HG03175 (cell line): ENCODE data around the gene PLA2G4E.

Experiments used
- ATAC-seq: cut with Tn5 transposase; IDR thresholded peaks from one replicate; pipeline ENCODE4 v1.9.1; 2021; ENCODE audit warnings: mild to moderate bottlenecking, moderate library complexity; ENCODE audit not compliant: unreplicated experiment

The PLA2G4E gene

DNA sequence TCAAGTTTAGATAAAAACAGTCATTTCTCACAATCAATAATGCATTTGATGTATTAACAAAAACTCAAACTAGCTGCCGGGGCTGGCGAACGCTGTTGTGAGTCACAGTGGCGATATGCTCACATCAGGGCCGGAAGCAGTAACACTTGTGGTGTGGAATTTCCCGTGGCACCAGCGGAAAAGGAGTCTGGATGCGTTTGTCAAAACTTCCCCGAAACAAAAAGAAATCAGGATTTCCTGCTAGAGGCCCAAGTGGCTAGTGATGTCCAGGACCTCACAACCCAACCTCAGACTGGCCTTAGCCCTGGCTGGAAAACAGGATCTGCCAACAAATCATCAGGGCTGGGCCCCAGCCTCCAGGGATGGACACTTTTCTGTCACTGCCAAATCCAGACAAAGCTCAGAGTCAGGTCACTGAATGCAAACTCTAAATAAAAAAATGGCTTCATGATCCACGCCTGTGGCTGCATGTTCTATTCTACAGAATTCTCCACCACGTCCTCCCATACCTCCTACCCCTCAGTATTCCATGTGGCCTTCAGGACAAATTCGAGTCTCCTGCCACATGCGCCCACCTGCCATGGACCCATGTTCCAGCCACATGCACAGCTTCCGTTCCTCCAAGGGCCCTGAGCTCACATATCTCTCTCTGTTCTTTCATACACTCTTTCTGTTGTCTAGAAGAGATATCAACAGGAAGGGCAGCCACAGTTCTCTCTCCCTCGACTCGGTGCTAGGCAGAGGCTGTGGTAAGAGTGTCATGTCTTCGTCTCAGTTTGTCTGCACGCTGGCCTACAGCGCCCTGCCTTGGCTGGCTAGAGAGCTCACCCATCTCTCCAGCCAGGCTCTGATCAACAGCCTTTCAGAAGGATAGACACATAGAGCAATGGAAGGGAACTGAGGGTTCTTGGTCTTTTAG lies 83.9 kb downstream of the PLA2G4E start:
- no peak for ATAC-seq

GRCh38 chr15:41936155-41936554 lies 84.7 kb downstream of the PLA2G4E start:
- no peak for ATAC-seq

- peak; percentile 56 for ATAC-seq
These were observed 85.2 kb downstream of the PLA2G4E start for GRCh38 chr15:41935566-41936020.

GRCh38 chr15:41934843-41935242 lies 86.0 kb downstream of the PLA2G4E start:
- no peak for ATAC-seq

DNA sequence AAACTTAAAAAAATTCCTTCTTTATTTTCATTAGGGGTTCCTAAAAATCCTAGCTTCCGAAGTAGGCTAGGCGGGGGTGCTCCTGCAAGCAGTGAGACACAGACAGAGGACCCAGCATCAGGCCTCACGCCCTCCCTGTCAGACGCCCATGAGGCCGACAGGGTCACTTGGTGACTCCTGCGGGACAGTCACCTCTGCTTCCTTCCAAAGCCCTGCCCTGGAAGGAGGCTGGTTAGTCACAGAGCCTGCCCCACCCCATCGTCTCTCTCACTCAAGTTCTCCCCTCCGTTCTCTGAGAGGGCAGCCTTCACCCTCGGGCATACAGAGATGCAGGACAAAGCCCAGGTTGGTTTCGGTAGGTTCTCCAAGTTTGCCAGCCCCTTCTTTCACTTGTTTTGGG lies 87.1 kb downstream of the PLA2G4E start:
- no peak for ATAC-seq

DNA sequence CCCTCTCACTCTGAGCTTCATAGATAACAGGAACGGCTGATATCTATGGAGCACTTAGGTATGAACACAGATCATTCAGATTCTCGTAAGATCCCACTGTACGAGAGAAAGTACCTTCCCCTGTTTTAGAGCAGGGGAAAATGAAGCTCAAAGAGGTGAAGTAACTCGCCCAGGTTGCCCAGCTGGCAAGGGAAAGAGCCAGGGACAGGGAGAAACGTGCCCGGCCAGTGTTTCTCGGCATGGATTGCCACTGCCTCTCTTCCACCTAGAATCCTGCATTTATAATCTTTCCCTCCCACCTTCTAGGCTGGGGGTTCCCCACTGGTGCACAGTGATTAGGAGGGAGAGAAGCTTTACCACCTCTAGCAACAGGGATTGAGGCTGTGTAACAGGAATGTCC lies 87.5 kb downstream of the PLA2G4E start:
- ATAC-seq, result no peak

DNA sequence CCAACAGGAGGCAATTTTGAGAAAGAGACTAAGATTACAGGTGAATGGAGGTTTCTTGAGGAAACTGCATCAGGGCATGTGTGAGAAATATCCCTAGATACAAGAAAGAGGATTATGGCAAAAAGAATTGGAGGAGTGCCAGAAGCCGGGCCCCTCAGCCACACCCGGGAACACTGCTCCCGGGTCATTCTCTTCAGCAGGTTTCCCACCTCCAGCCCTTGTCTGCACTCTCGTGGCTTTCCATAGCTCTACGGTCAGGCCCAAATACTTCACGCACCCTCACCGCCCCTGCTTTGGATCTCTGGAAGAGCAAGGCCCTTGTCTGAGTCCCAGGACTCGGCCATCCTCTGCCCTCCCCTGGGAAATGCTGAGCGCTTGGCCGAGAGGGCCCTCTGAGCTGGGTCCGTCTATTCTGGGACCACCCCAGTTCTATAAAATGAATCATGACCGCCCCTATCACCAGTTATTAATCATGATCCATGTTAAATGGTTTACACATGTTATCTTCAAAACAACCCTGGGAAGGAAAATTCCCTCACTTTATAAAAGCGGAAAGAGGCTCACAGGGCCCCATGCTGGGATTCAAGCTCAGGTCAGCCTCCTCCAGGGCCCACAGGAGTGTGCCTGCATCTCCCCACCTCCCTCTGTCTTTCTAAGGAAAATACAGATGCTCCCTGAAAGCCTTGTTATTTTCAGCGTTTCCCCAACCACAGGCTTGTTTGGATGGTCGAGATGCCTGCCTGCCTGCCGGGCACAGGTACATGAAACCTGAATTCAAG lies 88.1 kb downstream of the PLA2G4E start:
- ATAC-seq, result no peak

DNA sequence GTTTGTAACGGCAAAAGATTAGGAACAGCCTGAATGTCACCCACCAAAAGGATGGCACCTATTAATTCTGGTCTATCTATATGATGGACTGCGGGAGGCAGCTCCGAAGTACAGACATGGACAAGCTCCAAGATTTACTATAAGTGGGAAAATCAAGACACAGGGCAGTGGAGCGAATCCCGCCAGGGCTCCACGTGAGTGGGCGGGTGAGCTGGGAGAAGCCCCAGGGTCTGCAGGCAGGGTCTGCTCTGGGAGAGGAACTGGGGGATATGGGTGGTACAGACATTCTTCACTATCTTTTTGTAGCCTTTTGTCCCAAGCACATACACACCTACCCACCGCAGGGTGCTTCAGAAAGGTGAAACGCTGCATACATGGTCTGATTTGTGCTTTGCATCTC lies 88.7 kb downstream of the PLA2G4E start:
- ATAC-seq, result no peak
